GM12891 (cell line): ENCODE data around the gene WASL.

ENCODE experiments used
- PAX5 ChIP-seq: IDR thresholded peaks from 2 replicates; pipeline ENCODE4 v1.6.1; 2011; ENCODE audit warnings: low read length, moderate library complexity, mild to moderate bottlenecking; ENCODE audit not compliant: insufficient read depth, severe bottlenecking
- POLR2A ChIP-seq: IDR thresholded peaks from 2 replicates; pipeline ENCODE4 v1.6.1; 2011; ENCODE audit warnings: low read depth, low read length, control low read depth
- POLR2AphosphoS5 ChIP-seq: IDR thresholded peaks from 2 replicates; pipeline ENCODE4 v1.6.1; 2011; ENCODE audit warnings: low read depth, low read length, control low read depth
- POU2F2 ChIP-seq: IDR thresholded peaks from 2 replicates; pipeline ENCODE4 v1.6.1; 2011; ENCODE audit warnings: low read depth, mild to moderate bottlenecking, control low read depth, low read length, moderate library complexity
- SPI1 ChIP-seq: IDR thresholded peaks from 2 replicates; pipeline ENCODE4 v1.6.1; 2011; ENCODE audit warnings: low read depth, low read length, control low read depth
- TAF1 ChIP-seq: IDR thresholded peaks from 2 replicates; pipeline ENCODE4 v1.6.1; 2011; ENCODE audit warnings: low read depth, low read length, control low read depth

DNA sequence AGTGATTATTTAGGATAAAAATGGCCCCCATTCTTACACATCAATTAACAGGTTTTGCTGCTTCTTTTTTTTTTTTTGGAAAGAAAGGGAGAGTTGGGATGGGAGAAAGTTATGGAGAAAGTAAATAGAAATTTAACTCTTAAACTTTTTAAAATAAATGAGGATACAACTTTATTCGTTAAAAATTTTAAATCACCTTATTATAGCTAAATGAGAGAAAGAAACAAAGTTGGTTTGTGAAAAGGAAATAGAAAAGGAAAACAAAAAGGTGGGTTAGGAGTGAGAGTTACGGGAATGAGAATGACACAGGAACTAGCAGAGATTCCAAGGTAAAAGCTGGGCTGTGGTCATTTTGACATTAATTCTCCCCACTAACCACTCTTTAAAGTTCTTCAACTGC lies 58.3 kb downstream of the WASL start:
- no peak for TF ChIP-seq POLR2AphosphoS5
- no peak for TF ChIP-seq TAF1
- no peak for TF ChIP-seq POLR2A
- TF ChIP-seq PAX5 = no peak
- no peak for TF ChIP-seq SPI1
- TF ChIP-seq POU2F2 = no peak
